ENCODE measurements around the gene SLC6A16.
"Not testable (repeated sequence)": the region's sequence is repeated elsewhere in the genome, so short reads cannot be mapped to it uniquely, and the experiment has no call there.

Gene SLC6A16

DNA sequence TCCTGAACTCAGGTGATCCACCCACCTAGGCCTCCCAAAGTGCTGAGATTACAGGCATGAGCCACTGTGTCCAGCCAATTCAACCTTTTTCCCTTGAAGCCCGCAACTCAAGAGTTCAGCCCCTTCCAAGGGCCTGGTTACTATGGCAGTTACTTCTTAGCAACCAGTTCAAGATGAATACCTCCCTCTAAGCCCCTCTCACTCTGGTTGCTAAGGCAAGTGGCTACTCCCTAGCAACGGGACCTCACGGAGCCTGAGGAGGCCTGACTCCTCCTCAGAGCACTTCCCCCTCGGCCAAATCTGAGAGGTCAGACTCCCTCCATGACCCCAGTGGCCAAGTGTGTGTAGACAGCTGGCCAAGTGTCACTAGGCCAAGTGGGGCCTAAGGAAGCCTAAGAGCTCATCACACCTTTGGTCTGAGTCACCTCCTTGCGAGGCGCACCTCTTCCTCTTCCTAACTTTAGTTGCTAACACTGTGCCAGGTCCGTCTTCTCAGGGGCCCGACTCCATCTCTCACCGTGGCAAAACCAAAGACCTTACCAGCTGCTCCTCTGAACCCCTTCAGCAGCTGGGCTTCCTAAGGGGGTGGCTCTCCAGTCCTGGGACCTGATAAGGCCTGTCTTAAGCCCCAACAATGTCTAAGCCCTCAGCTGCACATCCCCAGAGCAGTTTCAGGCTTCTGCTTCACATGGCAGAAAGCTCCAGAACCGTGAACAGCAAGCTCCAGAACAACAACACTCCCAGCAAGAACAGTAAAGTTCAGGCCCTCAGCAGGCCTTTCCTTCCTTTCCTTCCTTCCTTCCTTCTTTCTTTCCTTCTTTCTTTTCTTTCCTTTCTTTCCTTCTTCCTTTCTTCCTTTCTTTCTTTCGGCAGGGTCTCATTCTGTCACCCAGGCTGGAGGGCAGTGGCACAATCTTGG, 19.8 kb upstream of the SLC6A16 start:
- DNase-seq (ENCODE audit: low spot score) = no peak

GRCh38 chr19:49343123-49343522, 18.1 kb upstream of the SLC6A16 start:
- DNase-seq (ENCODE audit: low spot score) = no peak

DNA sequence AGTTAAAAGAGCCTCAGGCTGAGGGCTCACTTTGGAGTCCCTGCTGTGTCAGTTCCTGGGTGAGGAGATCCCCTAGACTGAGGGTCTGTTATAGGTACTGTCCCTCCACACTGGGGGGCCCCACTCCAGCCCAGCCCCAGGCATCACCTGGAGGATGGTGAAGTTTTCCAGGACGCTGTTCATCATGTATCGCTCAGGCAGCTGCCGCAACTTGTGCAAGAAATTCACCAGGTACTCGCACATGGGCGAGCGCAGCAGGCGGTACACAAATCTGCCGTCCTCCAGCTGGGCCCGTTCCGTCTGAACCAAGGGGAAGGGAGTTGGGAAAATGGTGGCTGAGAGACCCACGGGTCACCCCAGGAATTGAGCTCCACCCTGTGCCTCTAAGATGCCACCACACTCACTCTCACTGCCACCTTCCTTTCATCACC, 17.3 kb upstream of the SLC6A16 start:
- DNase-seq (ENCODE audit: low spot score) = no peak

GRCh38 chr19:49340865-49341718, 16.1 kb upstream of the SLC6A16 start:
- no peak for DNase-seq (ENCODE audit: low spot score)

DNA sequence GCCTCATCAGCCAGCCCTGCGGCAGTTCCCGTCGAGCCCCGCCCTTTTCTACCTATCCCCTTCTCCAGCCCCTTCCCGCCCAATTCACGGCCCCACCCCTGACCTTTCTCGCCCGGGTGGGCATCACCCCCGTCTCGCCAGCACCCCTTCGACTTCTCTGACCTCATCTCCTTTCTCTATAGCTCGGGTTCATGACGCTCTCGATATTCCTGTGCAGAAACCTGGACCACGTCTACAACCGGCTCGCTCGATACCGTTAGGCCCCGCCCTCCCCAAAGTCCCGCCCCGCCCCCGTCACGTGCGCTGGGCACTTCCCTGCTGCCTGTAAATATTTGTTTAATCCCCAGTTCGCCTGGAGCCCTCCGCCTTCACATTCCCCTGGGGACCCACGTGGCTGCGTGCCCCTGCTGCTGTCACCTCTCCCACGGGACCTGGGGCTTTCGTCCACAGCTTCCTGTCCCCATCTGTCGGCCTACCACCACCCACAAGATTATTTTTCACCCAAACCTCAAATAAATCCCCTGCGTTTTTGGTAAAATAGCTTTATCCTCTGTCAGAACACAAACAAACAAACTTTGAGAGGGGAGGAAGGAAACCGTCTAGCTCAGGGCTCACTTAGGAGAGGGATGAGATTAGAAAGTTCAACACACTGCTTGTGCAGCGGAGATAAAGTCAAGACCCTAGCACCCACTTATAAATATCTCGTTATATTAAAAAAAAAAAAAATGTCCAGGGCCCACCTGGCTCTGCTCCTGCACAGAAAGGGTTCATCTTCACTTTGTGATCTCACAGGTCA, 15.3 kb upstream of the SLC6A16 start:
- DNase-seq (ENCODE audit: low spot score) = no peak

GRCh38 chr19:49339301-49340068, 14.5 kb upstream of the SLC6A16 start:
- no peak for DNase-seq (ENCODE audit: low spot score)

GRCh38 chr19:49338691-49339300, 13.8 kb upstream of the SLC6A16 start:
- DNase-seq (ENCODE audit: low spot score) = no peak

DNA sequence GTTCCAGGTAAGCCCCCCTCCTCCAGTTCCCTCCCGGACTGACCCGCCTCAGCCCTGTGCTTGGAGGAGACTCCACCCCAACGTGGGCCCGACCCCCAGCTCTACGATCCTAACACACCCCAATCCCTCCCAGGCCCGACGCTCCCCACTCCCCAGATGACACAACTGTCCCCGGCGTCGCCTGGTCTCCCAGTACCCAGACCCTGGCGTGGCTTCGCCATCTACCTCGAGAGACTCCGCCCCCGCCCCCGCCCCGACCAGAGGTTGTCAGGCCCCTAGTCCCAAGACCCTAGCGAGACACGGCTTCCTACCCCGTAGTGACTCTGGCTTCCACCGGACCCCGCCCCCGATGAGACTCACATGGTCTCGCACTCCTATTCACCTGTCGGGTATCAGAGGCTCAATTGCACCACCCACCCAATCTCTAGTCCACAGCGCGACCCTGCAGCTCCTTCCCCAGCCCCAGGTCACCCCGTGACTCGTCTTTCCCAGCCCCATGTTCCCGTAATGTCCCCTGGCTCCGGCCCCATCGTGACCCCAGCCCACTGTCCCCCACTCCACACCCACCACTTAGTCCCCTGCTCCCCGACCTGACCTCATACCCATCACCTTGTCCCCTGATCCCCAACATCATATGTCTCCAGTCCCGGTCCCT, 13.2 kb upstream of the SLC6A16 start:
- DNase-seq (ENCODE audit: low spot score) = no peak

GRCh38 chr19:49337267-49338022, 12.5 kb upstream of the SLC6A16 start:
- DNase-seq (ENCODE audit: low spot score) = no peak

- no peak for DNase-seq (ENCODE audit: low spot score)
These were observed 11.7 kb upstream of the SLC6A16 start for GRCh38 chr19:49336482-49337266.

DNA sequence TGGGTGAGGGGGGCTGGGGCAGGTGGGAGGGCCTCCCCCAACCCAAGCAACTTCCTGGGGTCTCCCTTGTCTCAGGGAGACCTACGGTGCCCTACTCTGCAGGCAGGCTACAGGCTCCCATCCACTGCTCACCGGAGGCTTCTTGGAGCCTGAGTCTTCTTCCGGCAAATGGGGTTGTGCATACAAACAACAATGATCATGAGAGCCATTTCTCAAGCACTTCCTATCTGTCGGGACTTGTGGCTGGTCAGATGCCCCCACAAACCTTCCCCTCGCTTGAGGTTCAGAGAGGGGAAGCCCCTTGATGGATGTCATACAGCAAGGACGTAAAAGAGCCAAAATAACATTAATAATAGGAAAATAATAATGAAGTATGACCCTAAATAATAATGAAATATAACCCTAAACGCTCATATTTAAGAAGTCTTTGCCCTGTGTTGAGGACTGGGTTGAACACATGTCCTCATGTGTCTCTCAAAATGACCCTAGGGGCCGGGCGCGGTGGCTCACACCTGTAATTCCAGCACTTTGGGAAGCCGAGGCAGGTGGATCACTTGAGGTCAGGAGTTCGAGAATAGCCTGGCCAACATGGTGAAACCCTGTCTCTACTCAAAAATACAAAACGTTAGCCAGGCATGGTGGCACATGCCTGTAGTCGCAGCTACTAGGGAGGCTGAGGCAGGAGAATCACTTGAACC, 10.9 kb upstream of the SLC6A16 start:
- DNase-seq (ENCODE audit: low spot score) = no peak

DNA sequence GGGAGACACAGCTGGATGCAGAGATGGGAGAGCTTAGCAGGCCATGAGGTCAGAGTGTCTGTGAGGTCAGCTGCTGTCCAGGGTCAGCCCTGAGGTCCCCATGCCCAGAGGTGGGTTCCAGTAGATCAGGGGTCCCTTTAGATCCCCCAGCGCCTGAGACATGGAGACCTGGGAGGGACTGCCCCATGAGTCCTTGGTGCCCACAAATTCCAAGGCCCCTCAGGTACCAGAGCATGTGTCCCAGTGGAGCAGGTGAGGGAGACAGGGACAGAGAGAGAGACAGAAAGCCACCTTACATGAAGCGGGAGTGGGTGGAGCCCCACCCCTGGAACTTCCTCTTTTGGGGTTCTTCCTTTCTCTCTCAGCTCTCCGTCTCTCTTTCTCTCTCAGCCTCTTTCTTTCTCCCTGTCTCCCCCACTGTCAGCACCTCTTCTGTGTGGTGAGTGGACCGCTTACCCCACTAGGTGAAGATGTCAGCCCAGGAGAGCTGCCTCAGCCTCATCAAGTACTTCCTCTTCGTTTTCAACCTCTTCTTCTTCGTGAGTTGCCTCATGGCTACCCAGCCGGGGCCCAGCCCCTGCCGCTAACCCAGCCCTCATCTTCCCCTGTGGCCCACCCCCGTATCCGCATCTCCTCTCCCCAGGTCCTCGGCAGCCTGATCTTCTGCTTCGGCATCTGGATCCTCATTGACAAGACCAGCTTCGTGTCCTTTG, 10.2 kb upstream of the SLC6A16 start, which contains the start of gene CD37:
CD37 (plus strand) TSS at position 336 of the 713 bp plus-strand sequence; CDS start at position 471, 135 bp downstream.
- peak; percentile 8 for DNase-seq (ENCODE audit: low spot score)

GRCh38 chr19:49333811-49334288, 8.9 kb upstream of the SLC6A16 start:
- DNase-seq (ENCODE audit: low spot score) = no peak

DNA sequence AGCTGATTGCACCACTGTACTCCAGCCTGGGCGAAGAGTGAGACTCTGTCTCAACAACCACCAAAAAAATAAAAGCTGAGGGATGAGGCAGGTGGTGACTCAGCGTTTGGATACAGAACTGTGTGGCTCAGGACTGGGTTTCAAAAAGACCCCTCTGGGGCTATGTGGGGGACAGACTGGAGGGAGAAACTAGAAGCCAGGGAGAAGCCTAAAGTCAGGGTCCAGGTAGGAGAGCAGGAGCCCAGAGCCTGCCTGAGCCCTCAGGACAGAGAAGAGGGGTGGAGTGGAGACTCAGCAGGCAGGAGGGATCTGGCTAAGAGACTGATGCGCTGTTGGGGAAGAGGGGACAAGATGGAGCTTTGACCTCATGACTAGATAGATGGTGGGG, 8.4 kb upstream of the SLC6A16 start:
- no peak for DNase-seq (ENCODE audit: low spot score)

DNA sequence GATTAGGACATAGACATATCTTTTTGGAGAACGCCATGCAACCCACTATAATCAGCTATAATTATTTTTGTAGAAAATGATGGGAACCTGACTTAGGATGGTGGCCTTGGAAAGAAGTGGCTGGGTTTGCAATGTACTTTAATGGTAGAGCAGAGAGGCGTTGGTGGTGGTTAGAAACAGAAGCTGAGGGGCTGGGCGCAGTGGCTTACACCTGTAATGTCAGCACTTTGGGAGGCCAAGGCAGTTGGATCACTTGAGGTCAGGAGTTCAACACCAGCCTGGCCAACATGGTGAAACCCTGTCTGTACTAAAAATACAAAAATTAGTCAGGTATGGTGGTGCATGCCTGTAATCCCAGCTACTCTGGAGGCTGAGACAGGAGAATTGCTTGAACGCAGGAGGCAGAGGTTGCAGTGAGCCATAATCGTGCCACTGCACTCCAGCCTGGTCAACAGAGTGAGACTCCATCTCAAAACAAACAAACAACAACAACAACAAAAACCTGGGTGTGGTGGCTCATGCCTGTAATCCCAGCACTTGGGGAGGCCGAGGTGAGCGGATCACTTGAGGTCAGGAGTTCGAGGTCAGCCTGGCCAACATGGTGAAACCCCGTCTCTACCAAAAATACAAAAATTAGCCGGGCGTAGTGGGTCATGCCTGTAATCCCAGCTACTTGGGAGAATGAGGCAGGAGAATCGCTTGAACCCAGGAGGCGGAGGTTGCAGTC, 7.9 kb upstream of the SLC6A16 start:
- not testable (repeated sequence) for DNase-seq (ENCODE audit: low spot score)

- DNase-seq (ENCODE audit: low spot score) = peak; percentile 8
These were observed 6.6 kb upstream of the SLC6A16 start for GRCh38 chr19:49331616-49332055.
